ENCODE data around the gene ADAMTS2.

GRCh38 chr5:179194941-179195381 is 150.3 kb downstream of the ADAMTS2 start:
- TF ChIP-seq REST (IDR thresholded peaks at IDR 0.05; ENCODE audit: low read depth) (no peak), CTCF (IDR thresholded peaks at IDR 0.05 in 2 of 3, conservative IDR thresholded peaks at IDR 0.05 in 1 of 3; ENCODE audit: borderline replicate concordance in 1 of 3, insufficient read depth in 1 of 3, low read depth in 2 of 3, low read length in 2 of 3) (no peak), POLR2AphosphoS5 (IDR thresholded peaks at IDR 0.05; ENCODE audit: low read depth, low read length) (no peak), POLR2A (IDR thresholded peaks at IDR 0.05; ENCODE audit: borderline replicate concordance, extremely low read depth, insufficient read depth, insufficient read length) (no peak), ATF3 (IDR thresholded peaks at IDR 0.05) (no peak), EZH2 (IDR thresholded peaks at IDR 0.05) (no peak), EZH2phosphoT487 (IDR thresholded peaks at IDR 0.05; ENCODE audit: borderline replicate concordance) (no peak), ZBTB33 (IDR thresholded peaks at IDR 0.05; ENCODE audit: extremely low read depth, insufficient replicate concordance, low read length) (no peak), TCF7L2 (IDR thresholded peaks at IDR 0.05; ENCODE audit: borderline replicate concordance, extremely low read depth, insufficient read depth, insufficient read length) (no peak), RAD21 (IDR thresholded peaks at IDR 0.05; ENCODE audit: low read depth) (no peak)

Measured in HCT116 (cell line).